Keratinocyte (primary cell): Measurements from ENCODE around the gene PLBD2. TPM values are rescaled to one million over a fixed set of nuclear protein-coding genes. Genes with fewer than 3 reads are reported as not detected.

Experiments used
- DNase-seq: peaks from one replicate; pipeline ENCODE4 v3.0.0-alpha.2; 2011; ENCODE audit warnings: low read depth, missing footprints, low spot score
- FAIRE-seq: peaks from 2 replicates; lab custom pipeline; 2011; peaks lifted over from hg19 to GRCh38; lab: Jason Lieb, UNC
- H2AFZ ChIP-seq: 2 replicates; pipeline ENCODE4 v1.6.0; 2012; ENCODE audit warnings: low read length, control low read depth, inconsistent platforms; ENCODE audit not compliant: control insufficient read depth
- H3K27ac ChIP-seq: 2 replicates; pipeline ENCODE4 v1.5.1; 2011; ENCODE audit warnings: low read length; ENCODE audit not compliant: control insufficient read depth, insufficient read depth
- H3K27me3 ChIP-seq: 3 replicates; pipeline ENCODE4 v1.6.0; 2011; ENCODE audit warnings: low read length; ENCODE audit not compliant: control insufficient read depth, insufficient read depth; ENCODE audit errors: extremely low read depth
- H3K36me3 ChIP-seq, 2 experiments: 2 replicates in 1 of 2; 3 replicates in 1 of 2; pipeline ENCODE4 v1.5.1; 2011; ENCODE audit warnings: low read length in 2 of 2, mild to moderate bottlenecking in 1 of 2; ENCODE audit not compliant: control insufficient read depth in 2 of 2, insufficient read depth in 2 of 2; ENCODE audit errors: extremely low read depth in 1 of 2
- H3K4me1 ChIP-seq: 3 replicates; pipeline ENCODE4 v1.5.1; 2011; ENCODE audit warnings: low read length; ENCODE audit not compliant: control insufficient read depth, insufficient read depth; ENCODE audit errors: extremely low read depth
- H3K4me2 ChIP-seq: 3 replicates; pipeline ENCODE4 v1.6.0; 2011; ENCODE audit warnings: low read depth, low read length; ENCODE audit not compliant: control insufficient read depth, insufficient read depth; ENCODE audit errors: extremely low read depth
- H3K4me3 ChIP-seq, 3 experiments: fragments of 200-600 bp in 1 of 3; sonication (generic) in 1 of 3; 2 replicates in 2 of 3; 3 replicates in 1 of 3; pipeline ENCODE4 v1.5.1; 2011 to 2016; ENCODE audit warnings: low read length in 3 of 3, mild to moderate bottlenecking in 3 of 3, control low read depth in 2 of 3, inconsistent platforms in 1 of 3, low read depth in 1 of 3, mixed read lengths in 1 of 3, mixed run types in 1 of 3, moderate library complexity in 1 of 3; ENCODE audit not compliant: control insufficient read depth in 2 of 3, insufficient read depth in 2 of 3; ENCODE audit errors: extremely low read depth in 1 of 3
- H3K79me2 ChIP-seq: 2 replicates; pipeline ENCODE4 v1.6.0; 2012; ENCODE audit warnings: low read length; ENCODE audit not compliant: control insufficient read depth, insufficient read depth
- H3K9ac ChIP-seq: 3 replicates; pipeline ENCODE4 v1.6.0; 2011; ENCODE audit warnings: low read length; ENCODE audit not compliant: control insufficient read depth, insufficient read depth; ENCODE audit errors: extremely low read depth
- H3K9me1 ChIP-seq: 3 replicates; pipeline ENCODE4 v1.6.0; 2011; ENCODE audit warnings: low read length; ENCODE audit not compliant: control insufficient read depth, insufficient read depth; ENCODE audit errors: extremely low read depth
- H3K9me3 ChIP-seq: 2 replicates; pipeline ENCODE4 v1.5.1; 2012; ENCODE audit warnings: low read depth, low read length; ENCODE audit not compliant: control insufficient read depth
- H4K20me1 ChIP-seq: 3 replicates; pipeline ENCODE4 v1.6.0; 2011; ENCODE audit warnings: low read length; ENCODE audit not compliant: control insufficient read depth, insufficient read depth; ENCODE audit errors: extremely low read depth
- CTCF ChIP-seq, 3 experiments: IDR thresholded peaks in 1 of 3; conservative IDR thresholded peaks in 1 of 3; optimal IDR thresholded peaks in 1 of 3; 2 replicates in 2 of 3; 3 replicates in 1 of 3; pipeline versions ENCODE3 to v1.5.1; 2011; ENCODE audit warnings: low read length in 3 of 3, mild to moderate bottlenecking in 3 of 3, moderate library complexity in 2 of 3, control low read depth in 1 of 3, inconsistent platforms in 1 of 3; ENCODE audit not compliant: insufficient read depth in 2 of 3; ENCODE audit errors: extremely low read depth in 1 of 3
- EZH2 ChIP-seq: IDR thresholded peaks from one replicate; pipeline ENCODE4 v1.6.1; 2012; ENCODE audit warnings: inconsistent platforms, mild to moderate bottlenecking, low read length, moderate library complexity
- dilution Hi-C: fragments of 300-500 bp; cut with MboI; formaldehyde crosslinking; loops from one replicate; pipeline ENCODE4 v1.7.0; 2020; ENCODE audit warnings: low sequenced_read_pairs; ENCODE audit not compliant: extremely low pct_ligation_motif_present
- polyA plus RNA-seq, 5 experiments: library from polyadenylated mRNA; depleted of rRNA in 3 of 5; stranded (reverse) in 3 of 5; stranded (forward) in 1 of 5; unstranded in 1 of 5; fragments of >200 nt; gene quantifications; 1 replicate in 1 of 5; 2 replicates in 3 of 5; 3 replicates in 1 of 5; pipeline versions ENCODE4 v1.2.1 to v1.2.3, GENCODE V29; 2011 to 2012; ENCODE audit warnings: missing spikeins in 2 of 5, low read depth in 1 of 5, low replicate concordance in 1 of 5

PLBD2 gene
- polyA plus RNA-seq, 1 donor (not counting 4 experiments of a cell fraction or from before 2014, with no cell fraction given) = 12.9 TPM

- no peak for FAIRE-seq
- no peak overlapping the region for H3K27ac ChIP-seq
- H3K9me3 ChIP-seq = no peaks in the 10 kb centered on the region
- no peak overlapping the region for H3K9ac ChIP-seq
- no peak overlapping the region for H3K4me3 ChIP-seq
- no peak overlapping the region for H2AFZ ChIP-seq
- TF ChIP-seq EZH2 = no peak
- TF ChIP-seq CTCF (optimal IDR thresholded peaks at IDR 0.05 in 1 of 3, IDR thresholded peaks at IDR 0.05 in 1 of 3, conservative IDR thresholded peaks at IDR 0.05 in 1 of 3; ENCODE audit: extremely low read depth in 1 of 3, insufficient read depth in 2 of 3, low read length in 3 of 3) = no peak
- H3K9me1 ChIP-seq = no peaks in the 10 kb centered on the region
- H3K36me3 ChIP-seq = no peaks in the 10 kb centered on the region
- H3K27me3 ChIP-seq = peaks cover 5% of the 10 kb centered on the region
- no peaks in the 10 kb centered on the region for H4K20me1 ChIP-seq
- H3K79me2 ChIP-seq = no peaks in the 10 kb centered on the region
- dilution Hi-C loops = no loop called here
- peaks cover 12% of the 10 kb centered on the region for H3K4me1 ChIP-seq
- no peak overlapping the region for H3K4me2 ChIP-seq
- no peak for DNase-seq
Measured at GRCh38 chr12:113420996-113421595, 62.7 kb downstream of the PLBD2 start.

- Histone ChIP-seq H3K9me3 (no peaks in the 10 kb centered on the region), H3K79me2 (no peaks in the 10 kb centered on the region), H3K4me3 (peak within 1 kb of the TSS; percentile 48 to 70 (median 64)), H3K9ac (peak within 1 kb of the TSS; percentile 67), H2AFZ (peak within 1 kb of the TSS; percentile 79), H3K4me2 (peak within 1 kb of the TSS; percentile 78), H4K20me1 (no peaks in the 10 kb centered on the region), H3K36me3 (no peaks in the 10 kb centered on the region), H3K27ac (no peak within 1 kb of the TSS), H3K27me3 (peaks cover 5% of the 10 kb centered on the region), H3K4me1 (peaks cover 12% of the 10 kb centered on the region), H3K9me1 (no peaks in the 10 kb centered on the region)
- DNase-seq (peak; percentile 35), FAIRE-seq (peak; percentile 77)
- TF ChIP-seq EZH2 (no peak), CTCF (optimal IDR thresholded peaks at IDR 0.05 in 1 of 3, IDR thresholded peaks at IDR 0.05 in 1 of 3, conservative IDR thresholded peaks at IDR 0.05 in 1 of 3; ENCODE audit: extremely low read depth in 1 of 3, insufficient read depth in 2 of 3, low read length in 3 of 3) (no peak)
- dilution Hi-C loops = no loop called here
Measured at GRCh38 chr12:113422030-113422885, 63.9 kb downstream of the PLBD2 start, which contains the start of gene SDSL. Gene SDSL, plus strand, starts transcription at chr12:113422380. Its CDS starts 5,603 bp downstream, at chr12:113427983.
